DND-41 (cell line): ENCODE measurements around the gene DDX51.

ENCODE experiments used
- EZH2 ChIP-seq: IDR thresholded peaks from 3 replicates; pipeline ENCODE4 v1.6.1; 2012; ENCODE audit warnings: borderline replicate concordance, low read depth, mild to moderate bottlenecking, moderate library complexity, low read length, inconsistent platforms; ENCODE audit not compliant: severe bottlenecking
- TF ChIP-seq, protein P1 (sequence below): IDR thresholded peaks from 2 replicates; pipeline ENCODE4 v1.5.1; 2012; ENCODE audit warnings: borderline replicate concordance, low read length, moderate library complexity, mild to moderate bottlenecking; ENCODE audit not compliant: poor library complexity, severe bottlenecking; ENCODE audit errors: extremely low read depth

DNA sequence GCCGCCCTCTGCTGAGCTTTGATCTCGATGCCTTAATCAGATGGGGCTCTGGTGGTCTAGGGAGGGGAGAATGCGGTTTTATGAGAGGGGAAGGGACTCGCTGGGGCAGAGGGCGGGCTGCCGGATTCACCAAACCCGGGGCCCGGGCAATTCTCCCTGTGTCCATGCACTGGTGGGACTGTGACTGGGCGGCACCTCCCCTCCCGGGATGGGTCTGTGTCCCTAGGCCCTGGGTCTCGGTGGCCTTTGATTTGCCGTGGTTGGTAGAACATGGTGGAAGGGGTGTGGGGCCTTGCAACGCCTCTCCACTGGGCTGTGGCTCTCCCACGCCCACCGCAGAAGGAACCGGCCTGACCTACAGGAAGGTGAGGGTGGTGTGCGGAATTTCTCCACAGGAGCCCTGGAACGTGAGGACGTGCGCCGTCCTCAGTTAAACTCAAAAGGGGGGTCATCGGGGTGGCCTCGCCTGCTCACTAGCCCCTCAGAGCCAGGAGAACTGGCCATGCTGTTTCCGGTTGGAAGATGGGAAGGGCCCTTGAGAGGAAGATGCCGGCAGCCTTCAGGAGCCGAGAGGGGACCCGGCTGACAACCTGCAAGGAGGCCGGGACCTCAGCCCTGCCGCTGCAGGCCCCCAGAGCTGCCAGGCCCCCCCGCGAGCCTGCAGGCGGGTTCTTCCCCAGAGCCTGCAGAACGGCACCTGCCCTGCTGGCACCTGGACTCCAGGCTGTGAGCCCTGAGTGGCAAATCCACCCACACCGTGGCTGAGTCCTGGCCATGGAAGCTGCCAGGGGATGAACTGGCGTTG lies 43.7 kb upstream of the DDX51 start:
- TF ChIP-seq, protein P1, sequence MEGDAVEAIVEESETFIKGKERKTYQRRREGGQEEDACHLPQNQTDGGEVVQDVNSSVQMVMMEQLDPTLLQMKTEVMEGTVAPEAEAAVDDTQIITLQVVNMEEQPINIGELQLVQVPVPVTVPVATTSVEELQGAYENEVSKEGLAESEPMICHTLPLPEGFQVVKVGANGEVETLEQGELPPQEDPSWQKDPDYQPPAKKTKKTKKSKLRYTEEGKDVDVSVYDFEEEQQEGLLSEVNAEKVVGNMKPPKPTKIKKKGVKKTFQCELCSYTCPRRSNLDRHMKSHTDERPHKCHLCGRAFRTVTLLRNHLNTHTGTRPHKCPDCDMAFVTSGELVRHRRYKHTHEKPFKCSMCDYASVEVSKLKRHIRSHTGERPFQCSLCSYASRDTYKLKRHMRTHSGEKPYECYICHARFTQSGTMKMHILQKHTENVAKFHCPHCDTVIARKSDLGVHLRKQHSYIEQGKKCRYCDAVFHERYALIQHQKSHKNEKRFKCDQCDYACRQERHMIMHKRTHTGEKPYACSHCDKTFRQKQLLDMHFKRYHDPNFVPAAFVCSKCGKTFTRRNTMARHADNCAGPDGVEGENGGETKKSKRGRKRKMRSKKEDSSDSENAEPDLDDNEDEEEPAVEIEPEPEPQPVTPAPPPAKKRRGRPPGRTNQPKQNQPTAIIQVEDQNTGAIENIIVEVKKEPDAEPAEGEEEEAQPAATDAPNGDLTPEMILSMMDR: no peak
- TF ChIP-seq EZH2: no peak
